Suppressor macrophage (primary cell): ENCODE measurements around the gene PRRT1.
"Not testable (repeated sequence)": the region's sequence is repeated elsewhere in the genome, so short reads cannot be mapped to it uniquely, and the experiment has no call there.

Source experiments
- DNase-seq, 4 experiments: peaks; one replicate each; pipeline ENCODE4 v3.0.0-alpha.2; 2020 to 2022

Gene PRRT1

DNA sequence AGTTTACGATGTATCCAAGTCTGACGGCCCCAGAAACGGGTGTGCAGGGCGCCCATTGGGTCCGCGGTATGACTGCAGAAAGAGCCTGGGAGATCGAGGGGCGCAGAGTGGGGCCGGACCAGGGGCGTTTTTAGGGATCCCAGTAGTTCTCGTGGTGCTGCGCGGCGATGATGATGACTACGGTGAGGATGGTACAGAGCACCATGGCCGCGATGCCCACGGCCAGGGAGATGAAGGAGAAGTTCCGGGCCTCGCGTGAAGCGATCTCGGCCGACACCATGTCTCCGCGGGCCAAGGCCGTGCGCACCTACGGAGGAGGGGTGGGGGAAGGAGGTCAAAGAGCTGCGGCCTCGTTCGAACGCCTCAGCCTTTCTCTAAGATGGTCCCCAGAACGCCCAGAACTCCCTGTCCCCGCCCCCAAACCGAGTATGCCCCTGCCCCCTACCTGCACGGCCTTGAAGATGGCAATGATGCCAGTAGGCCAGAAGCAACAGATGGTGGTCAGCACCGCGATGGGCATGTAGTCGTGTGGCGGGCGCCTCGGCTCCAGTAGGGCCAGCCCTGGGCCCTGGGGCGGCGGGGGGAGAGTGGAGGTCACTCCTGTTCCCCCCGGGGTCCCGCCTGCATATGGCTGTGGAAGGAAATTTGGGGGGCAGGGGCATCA is 2.5 kb downstream of the PRRT1 start:
- DNase-seq = no peak

DNA sequence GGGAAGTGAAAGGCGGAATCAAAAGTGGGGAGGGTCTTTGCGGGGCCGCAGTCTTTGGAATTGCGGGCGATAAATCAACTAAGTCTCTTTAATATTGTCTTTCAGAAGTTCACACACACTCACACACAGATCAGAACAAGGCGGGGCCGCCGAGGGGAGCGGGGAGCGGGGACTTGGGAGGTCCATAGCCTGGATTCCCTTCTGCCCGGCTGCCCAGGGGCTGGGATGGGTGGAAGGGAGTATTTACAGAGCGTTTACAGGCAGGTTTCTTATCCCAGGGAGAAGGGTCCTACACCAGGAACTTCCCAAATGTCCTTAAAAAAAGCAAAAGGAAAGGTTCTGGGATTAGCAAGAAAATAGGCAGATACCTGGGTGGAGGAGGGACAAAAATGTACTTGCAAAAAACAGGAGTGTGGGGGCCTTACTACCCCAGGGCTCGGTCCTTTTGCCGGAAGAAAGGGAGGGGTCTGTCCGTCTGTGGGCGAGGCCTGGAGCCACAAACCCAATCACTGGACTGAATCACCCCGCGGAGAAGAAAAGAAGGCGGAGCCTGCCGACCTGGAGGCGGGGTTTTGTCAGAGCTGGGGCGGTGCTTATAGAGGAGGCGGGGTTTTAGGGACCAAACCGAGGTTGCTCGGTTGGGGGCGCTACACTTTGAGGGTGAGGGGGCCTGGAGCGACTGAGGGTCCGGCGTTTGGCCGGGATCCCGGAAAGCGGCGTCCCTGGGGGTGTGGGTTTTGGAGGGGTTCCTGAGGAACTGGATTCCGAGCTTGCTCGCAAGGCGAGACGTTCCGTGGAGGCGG is 3.2 kb downstream of the PRRT1 start:
- DNase-seq = peak; percentile 82 to 87 (median 82)

DNA sequence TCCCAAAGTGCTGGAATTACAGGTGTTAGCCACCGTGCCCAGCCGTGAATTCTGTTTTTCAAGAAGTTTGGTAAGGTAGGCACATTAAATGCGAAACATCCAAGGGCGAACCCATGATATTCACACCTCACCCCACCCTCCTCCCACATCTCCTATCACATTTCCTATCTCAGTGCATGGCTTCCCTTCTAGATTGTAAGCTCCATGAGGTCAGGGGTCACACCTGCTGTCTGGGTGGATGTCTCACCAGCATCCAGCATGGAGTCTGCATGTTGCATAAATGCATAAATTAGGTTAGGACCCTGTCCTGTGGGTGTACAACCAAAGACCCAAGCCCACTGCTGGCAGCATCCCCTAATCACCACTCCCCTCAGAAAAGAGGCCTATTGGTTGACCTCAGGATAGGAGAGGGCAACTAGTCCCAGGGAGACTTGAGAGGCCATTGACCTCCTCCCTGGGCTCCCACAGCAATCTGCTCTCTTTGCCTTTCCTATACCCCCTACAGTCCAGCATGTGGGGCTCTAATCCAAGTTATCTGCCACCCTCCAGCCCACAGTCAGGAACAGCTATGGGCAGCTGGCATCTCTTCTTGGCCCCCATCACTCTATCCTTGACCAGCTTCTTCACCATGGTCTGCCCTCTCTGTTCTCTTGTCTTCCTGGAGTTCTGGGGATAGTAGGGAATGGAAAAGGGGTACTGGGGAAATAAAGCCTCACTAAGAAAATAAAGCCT is 4.2 kb downstream of the PRRT1 start:
- DNase-seq = peak in 1 of 4 experiments; percentile 21

DNA sequence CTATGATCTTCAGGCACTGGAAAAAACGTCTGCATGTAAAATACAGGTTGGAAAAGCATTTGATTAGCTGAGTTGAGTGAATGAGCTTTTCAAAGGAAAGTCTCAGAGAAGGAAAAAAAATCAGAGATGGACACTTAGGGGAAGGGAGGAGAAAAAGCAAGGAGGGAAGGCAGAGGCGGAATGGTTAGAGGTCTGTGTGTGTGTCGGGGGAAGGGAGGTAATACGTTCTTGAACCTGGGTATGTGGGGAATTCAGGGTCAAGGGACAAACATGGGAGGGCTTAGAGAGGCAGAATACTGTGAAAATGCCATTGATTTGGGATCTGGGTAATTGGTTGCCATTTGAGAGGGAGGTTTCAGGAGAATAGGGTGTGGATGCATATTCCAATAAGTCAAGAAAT is 5.1 kb downstream of the PRRT1 start:
- no peak for DNase-seq

DNA sequence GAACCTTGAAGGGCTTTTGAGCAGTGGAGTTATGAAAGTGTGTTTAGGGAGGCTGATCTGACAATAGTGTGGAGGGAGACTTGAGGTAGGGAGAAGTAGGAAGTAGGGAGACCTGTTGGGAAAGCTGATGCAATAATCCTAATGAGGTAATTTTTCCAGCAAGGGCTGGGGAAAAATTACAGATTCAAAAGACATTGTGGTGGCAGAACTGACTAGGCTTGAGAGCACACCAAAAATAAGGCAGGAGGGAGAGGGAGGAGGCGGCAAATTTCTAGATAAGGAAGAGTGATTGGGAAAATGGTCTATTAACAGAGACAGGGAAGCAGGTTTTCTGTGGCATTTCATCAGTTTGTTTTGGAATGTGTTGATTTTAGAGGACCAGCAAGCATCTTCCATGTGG is 5.5 kb downstream of the PRRT1 start:
- DNase-seq = no peak

DNA sequence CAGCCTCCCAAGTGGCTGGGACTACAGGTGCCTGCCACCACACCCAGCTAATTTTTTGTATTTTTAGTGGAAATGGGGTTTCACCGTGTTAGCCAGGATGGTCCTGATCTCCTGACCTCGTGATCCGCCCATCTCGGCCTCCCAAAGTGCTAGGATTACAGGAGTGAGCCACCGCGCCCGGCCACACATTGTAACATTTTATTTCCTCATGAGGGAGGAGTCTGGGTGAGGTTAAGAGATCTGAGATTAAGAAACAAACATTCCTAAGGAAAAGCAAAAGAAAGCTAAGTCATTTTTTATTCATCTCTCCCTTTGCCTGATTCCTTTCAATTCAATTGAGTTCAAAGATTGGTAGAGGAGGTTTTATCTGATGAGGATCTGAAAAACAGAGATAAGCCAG is 7.5 kb downstream of the PRRT1 start:
- not testable (repeated sequence) for DNase-seq

DNA sequence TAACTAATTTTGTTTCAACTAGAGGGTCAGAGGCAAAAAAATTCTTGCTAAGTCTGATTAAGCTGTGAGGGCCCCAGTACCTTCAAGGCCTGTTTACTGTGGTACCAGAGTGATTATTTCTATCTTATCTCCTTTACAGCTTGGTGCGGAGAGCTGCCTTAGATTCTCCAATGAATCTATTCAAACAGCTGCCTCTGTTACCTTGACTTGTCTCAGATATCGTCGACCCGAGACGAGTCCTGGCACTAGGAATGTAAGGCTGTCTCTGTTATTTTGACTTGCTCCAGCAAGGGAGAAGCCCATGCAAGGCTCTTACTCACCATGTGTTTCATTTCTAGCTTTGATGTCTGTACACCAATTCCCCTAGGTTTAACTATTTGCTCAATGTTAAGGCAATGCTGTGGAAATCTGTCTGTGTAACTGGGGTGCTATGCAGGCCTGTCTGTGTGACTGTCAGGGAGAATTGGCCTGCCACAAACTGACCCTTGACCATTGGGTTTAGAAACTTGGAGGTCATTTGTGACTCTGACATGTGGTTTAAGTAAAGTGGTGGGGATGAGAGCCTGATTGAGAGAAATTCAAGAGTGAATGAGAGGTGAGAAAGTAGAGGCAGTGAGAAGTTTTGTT is 11.2 kb downstream of the PRRT1 start:
- no peak for DNase-seq

DNA sequence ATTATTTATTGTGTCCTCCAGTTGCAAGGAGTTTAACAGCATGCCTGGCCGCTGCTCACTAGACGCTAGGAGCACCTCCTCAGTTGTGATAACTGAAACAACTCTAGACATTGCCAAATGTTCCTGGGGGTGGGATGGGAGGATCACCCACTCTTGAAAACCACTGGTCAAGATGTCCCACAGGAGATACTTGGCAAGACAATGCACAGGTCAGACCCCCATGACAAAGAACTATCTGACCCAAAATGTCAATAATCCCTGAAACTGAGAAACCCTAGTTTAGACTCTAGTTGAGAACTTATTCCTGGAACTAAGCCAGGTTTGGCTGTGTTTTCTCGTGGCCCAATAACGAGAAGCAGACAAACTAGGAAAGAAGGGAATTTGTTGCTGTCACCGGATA is 12.1 kb downstream of the PRRT1 start:
- no peak for DNase-seq

DNA sequence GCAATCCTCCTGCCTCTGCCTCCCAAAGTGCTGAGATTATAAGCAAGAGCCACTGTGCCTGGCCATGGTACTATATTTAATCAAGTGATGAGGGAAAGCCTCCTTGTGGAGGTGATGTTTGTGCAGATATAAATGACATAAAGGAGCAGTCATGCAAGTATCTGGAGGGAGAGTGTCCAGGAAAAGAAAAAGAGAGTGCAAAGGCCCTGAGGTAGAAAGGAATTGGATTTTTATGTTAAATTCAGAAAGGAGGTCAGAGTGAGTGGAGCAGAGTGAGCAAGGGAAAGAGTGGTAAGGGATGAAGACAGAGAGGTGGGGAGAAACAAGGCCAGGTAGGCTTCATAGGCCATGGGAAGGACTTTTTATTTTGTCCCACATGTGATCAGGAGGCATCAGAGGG is 14.3 kb downstream of the PRRT1 start:
- no peak for DNase-seq

DNA sequence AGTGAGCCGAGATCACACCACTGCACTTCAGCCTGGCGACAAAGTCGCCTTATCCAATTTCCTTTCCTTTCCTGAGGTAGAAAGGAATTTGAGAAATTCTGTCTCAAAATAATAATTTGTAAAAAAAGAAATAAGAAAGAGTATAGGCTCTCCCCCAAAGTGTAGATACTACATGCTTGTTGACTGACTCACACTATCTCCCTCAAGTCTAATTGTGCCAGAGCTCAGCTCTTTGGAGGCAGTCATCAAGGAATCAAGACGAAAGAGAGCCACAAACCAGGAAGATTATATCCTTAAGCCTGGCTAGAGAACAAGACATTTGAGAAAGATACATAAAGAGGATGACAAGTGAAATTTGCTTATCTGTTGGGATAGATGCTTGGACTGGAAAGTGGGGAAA is 18.0 kb downstream of the PRRT1 start:
- no peak for DNase-seq

DNA sequence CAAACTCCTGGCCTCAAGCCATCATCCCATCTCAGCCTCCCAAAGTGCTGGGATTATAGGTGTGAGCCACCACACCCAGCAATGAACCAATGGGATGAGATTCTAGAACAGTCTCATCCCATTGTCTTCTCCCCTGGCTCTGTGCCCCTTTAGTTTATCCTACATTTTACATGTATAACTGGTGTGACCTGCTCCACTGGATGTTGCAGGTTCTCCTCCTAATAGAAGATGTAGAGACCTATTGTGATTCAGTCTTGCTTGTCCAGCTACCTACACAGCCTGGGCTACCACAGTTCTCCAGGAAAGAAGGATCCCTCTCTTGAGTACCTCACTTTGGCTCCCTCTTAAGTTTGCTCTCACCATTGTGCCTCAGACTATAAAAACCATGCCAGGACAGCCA is 19.6 kb downstream of the PRRT1 start:
- DNase-seq = no peak

DNA sequence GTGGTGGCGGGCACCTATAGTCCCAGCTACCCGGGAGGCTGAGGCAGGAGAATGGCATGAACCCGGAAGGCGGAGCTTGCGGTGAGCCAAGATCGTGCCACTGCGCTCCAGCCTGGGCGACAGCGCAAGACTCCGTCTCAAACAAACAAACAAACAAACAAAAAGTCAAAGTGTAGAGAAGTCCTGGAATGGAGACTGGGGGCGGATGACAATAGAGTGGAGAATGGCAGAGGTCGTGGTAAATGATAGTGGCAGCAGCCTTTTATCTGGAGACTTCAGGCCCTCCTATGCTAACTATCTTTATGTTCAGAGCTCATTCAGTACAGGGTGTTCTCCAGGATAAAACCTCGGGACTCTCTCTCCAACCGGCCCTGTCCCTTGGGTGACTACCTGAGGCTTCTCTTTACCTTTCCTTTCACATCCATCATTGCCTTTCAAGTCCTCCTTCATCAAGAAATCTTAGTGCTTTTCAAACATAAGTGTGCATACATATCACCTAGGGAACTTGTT is 20.2 kb downstream of the PRRT1 start:
- no peak for DNase-seq

DNA sequence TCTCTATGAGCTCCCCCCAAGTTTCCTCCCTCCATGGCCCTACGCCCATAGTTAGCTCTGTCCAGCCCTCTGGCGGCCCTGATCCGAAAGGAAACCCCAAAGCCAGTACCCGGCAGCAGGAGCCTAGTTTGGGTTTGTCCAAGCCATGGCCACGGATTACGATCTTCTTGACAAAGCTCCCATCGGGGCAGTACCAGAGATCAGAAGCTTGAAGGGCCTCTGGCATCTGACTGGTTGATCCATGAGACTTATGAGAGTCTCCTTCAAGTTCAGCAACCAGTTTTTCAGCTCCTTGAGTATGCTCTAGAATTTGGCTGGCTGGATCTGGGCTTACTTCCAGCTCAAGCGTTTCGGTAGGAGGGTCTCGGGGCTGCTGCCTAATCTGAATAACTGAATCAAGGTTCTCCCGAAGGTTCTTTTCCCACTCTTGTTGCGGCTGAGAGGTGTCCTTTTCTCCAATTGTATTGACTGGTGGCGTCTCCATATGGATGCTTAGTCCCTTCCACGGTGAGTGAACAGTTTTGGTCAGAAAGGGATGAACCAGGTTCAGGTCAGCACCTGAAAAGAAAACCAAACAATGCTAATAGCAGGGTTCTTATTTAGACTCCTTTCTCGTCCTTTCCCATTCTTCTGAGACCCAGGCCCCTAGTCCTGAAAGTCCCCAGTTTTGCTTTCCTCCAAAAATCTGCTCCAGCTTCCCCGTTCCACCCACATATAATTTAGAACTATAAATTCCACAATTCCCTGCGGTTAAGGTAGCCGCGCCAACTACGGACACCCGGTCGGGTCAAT is 22.2 kb downstream of the PRRT1 start:
- DNase-seq = no peak

DNA sequence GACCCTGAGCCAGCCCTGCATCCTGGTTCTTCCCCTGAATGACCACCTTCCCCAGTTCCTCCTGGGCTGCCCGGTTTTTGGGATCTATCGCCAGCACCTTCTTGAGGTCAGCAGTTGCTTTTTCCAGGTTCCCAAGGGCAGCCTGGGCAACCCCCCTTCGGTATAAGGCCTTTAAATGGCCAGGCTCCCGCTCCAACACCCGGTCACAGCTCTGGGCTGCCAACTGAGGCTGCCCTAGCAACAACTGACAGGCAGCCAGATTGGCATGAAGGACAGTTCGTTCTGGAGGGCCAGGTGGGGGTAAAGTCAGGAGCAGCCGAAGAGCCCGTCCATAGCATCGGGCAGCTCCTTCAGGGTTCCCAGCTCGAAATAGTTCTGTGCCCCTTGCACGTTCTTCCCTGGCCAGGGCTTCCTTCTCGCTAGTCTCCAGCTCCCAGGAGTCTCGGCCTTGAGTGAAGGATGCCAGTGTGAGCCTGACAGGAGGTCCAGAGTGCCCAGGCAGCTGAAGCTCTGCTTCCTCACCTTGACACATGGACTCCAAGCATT is 22.9 kb downstream of the PRRT1 start:
- no peak for DNase-seq

DNA sequence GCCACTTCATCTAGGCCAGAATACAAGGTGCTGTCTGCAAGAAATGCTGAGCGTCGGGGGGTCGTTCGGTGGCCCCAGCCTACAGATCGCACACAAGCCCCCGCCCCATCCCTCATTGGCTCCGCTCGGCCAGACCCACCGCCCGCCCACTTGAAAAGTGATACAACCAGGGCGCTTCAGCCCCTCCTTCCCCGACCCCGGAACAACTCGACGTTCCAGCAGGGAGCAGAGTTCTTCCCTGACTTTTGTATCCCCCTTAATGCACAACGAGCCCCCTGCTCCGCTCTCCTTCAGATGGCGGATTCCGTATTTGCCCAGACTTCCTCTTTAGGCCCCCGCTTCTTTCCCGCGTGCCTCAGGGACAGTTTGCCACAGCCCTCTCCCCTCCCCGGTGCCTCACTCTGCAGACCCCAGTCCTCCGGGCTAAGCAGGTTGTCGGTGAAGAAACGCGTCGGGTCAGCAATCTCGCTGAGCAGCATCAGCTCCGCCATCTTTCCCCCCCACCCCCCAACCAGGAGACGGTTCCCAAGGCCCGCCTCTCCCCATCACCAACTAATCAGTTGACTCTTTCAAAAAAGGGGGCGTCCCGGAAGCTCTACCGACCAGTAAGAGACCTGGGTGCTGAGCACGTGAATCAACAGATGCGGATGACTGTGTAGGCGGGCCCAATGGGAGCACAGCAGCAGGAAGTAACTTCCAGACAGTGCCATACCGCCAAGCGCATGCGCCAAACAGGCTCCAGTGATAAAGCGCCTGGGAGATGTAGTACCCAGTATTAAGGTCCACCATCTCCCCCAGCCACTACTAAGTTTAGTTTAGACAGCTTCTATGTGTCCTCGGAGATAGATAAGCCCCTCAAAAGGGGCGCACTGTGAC is 23.8 kb downstream of the PRRT1 start, which contains the start of gene ATF6B:
ATF6B (minus strand) TSS at position 530 of the 876 bp plus-strand sequence; CDS start at position 491, 39 bp downstream.
- peak; percentile 99 to 100 (median 100) for DNase-seq

DNA sequence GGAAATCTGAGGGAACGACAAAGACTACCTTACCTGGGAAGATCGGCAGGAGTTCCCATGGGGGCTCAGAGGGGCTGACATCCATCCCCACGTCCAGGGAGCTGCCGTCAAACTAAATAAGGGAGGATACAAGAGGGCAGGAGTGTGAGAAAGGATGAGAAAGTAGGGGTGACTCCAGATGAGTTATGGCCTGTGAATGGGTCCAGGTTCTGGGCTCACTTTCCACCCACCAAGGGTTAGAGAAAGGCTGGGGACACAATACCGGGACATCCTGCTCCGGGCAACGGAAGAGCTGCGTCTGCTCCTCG is 24.4 kb downstream of the PRRT1 start:
- DNase-seq = no peak

DNA sequence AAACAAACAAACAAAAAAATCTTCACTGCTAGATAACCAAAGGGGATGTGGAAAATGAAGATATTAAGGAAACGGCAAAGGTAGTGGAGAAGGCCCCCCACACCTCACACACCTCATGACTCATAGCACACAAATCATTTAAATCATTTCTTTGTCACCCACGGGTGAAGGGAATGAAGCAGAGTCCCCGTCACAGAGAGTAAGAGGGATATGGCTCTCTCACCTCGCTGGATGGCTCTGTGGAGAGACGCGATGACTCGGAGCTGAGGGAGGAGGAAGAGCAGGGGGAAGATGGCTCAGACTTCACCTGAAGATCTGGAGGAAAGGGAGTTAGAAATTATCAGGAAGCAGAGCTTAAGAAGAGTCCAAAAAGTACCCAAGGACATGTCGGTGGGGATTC is 24.9 kb downstream of the PRRT1 start:
- DNase-seq = no peak

DNA sequence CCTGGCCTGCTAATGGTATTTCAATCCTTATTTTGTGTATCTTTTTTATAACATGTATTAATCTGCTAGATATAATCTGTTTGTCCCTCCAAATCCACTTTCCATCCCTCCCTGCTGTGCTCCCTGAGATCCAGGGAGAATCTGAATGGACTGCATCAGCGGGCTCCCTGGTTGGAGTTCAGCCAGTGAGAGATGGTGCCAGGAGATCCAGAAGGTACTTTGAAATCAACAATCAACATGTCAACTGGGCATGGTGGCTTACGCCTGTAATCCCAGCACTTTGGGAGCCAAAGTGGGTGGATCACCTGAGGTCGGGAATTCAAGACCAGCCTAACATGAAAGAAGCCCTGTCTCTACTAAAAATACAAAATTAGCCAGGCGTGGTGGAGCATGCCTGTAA is 28.1 kb downstream of the PRRT1 start:
- no peak for DNase-seq

DNA sequence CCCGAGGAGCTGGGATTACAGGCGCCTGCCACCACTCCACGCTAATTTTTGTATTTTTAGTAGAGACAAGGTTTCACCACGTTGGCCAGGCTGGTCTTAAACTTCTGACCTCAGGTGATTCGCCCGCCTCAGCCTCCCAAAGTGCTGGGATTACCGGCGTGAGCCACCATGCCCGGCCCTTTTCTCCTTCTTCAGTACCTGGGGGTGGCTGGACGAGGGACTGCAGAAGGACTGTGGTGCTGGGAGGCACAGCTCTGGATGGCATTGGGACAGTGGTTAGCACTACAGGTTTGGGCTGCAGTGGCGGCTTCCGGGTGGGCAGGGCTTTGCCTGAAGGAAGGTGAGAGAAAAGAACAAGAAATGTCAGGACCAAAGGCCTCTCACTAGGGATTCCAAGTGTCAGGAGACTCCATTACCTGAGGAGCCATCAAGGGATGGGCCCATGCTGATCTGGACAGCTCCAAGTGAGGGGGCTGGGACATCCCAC is 31.1 kb downstream of the PRRT1 start:
- no peak for DNase-seq

DNA sequence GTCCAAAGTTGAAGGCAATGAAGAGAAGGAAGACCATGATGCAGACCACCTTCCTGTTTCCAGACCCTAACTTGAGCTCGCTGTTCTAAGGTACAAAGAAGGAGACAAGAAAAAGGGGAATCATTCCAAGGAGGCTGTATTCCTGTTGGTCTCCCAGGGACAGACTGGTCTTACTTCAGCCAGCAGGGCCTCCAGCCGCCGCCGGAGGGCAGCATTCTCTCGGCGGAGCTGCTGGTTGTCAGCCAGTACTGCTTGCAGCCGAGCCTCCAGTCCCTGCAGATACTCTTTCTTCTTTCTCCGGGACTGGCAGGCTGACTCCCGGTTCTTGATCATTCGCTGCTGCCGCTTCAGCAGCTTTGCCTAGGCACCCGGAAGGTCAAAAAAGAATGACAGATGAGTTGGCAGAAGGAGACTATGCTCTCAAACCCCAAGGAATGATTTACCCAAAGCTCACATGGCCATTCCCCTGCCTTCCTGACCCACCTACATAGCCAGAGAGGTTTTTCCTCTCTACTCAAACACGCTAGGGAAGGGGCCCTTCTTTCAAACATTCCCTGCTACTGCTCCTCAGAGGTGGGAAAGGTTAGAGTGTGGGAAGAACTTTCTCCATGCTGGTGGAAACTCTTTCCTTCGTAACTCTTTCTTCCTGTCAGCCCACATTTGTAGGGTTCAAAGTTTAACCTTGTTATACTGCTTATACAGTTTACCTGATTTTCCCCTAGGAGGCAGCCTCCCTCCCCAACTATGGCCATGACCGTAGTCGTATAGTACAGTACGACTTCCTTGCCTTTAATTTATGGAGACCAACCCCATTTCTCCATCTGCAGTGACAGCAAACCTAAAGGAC is 32.7 kb downstream of the PRRT1 start:
- DNase-seq = peak; percentile 84 to 91 (median 88)
